ENCODE data around the gene TBC1D24.

DNA sequence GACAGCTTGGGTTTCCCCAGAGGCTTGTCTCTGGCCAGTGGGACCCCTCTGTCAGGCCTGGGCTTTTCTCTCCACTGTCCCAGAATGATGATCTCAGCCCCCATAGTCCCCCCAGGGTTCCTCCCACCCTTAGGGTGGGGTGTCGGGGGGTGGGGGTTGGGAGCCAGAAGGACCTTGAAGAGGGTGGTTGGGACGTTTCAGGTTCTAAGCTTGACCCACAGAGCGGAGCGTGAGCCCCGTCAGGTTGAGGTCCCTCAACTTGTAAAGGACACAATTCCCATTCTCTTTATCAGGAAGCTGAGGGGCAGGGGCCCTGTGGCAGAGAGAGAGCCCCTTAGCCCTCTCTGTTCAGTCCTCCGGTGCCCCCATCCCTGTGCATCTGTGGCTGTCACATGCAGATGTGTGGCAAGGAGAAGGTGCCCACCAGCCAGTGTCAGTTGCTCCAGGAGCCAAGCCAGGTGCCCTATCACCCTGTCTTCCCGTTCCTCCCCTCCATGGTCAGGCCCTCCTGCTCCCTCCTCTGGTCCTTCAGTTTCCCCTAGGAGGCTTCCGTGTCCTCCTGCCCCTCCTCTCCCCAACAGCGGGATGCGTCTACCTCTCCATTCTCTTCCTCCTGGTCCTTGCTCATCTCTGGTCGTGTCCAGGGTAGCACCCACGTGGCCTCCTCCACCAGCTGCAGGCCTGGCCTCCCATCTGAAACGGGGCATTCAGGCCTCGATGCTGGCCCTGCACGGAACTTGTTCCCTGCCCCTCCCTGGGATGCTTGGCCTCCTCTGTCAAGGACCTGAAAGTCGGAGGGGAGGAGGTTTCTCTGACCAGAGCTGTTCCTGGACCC lies 5.3 kb upstream of the TBC1D24 start:
- TF ChIP-seq, protein P1, sequence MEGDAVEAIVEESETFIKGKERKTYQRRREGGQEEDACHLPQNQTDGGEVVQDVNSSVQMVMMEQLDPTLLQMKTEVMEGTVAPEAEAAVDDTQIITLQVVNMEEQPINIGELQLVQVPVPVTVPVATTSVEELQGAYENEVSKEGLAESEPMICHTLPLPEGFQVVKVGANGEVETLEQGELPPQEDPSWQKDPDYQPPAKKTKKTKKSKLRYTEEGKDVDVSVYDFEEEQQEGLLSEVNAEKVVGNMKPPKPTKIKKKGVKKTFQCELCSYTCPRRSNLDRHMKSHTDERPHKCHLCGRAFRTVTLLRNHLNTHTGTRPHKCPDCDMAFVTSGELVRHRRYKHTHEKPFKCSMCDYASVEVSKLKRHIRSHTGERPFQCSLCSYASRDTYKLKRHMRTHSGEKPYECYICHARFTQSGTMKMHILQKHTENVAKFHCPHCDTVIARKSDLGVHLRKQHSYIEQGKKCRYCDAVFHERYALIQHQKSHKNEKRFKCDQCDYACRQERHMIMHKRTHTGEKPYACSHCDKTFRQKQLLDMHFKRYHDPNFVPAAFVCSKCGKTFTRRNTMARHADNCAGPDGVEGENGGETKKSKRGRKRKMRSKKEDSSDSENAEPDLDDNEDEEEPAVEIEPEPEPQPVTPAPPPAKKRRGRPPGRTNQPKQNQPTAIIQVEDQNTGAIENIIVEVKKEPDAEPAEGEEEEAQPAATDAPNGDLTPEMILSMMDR (conservative IDR thresholded peaks at IDR 0.05; ENCODE audit: low read depth in 2 of 2) = no peak
- TF ChIP-seq EZH2 (IDR thresholded peaks at IDR 0.05; ENCODE audit: low read depth, unreplicated experiment) (no peak), CREB1 (CRISPR knock-in tag; IDR thresholded peaks at IDR 0.05; ENCODE audit: low read depth) (no peak), STAT1 (IDR thresholded peaks at IDR 0.05; ENCODE audit: unreplicated experiment) (no peak), POLR2AphosphoS5 (IDR thresholded peaks at IDR 0.05; ENCODE audit: low read depth) (no peak), NANOG (IDR thresholded peaks at IDR 0.05; ENCODE audit: borderline replicate concordance) (no peak)
- TF ChIP-seq, protein P2, sequence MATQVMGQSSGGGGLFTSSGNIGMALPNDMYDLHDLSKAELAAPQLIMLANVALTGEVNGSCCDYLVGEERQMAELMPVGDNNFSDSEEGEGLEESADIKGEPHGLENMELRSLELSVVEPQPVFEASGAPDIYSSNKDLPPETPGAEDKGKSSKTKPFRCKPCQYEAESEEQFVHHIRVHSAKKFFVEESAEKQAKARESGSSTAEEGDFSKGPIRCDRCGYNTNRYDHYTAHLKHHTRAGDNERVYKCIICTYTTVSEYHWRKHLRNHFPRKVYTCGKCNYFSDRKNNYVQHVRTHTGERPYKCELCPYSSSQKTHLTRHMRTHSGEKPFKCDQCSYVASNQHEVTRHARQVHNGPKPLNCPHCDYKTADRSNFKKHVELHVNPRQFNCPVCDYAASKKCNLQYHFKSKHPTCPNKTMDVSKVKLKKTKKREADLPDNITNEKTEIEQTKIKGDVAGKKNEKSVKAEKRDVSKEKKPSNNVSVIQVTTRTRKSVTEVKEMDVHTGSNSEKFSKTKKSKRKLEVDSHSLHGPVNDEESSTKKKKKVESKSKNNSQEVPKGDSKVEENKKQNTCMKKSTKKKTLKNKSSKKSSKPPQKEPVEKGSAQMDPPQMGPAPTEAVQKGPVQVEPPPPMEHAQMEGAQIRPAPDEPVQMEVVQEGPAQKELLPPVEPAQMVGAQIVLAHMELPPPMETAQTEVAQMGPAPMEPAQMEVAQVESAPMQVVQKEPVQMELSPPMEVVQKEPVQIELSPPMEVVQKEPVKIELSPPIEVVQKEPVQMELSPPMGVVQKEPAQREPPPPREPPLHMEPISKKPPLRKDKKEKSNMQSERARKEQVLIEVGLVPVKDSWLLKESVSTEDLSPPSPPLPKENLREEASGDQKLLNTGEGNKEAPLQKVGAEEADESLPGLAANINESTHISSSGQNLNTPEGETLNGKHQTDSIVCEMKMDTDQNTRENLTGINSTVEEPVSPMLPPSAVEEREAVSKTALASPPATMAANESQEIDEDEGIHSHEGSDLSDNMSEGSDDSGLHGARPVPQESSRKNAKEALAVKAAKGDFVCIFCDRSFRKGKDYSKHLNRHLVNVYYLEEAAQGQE (IDR thresholded peaks at IDR 0.05; ENCODE audit: unreplicated experiment) = no peak
